K562 (cell line): Measurements from ENCODE around the gene CIAO3. TPM values are rescaled to one million over a fixed set of nuclear protein-coding genes. Genes with fewer than 3 reads are reported as not detected.

Experiments
- CBX1 ChIP-seq: sonication (generic); IDR thresholded peaks from 2 replicates; pipeline ENCODE4 v1.6.1; 2016; ENCODE audit warnings: antibody characterized with exemption, low read depth, mild to moderate bottlenecking
- CHD1 ChIP-seq: fragments of 200-600 bp; sonication (generic); IDR thresholded peaks from one replicate; pipeline ENCODE4 v1.6.1; 2012; ENCODE audit warnings: mild to moderate bottlenecking, moderate library complexity, low read length, inconsistent platforms
- GABPA ChIP-seq: fragments of 200-800 bp; sonication (Bioruptor generic); conservative IDR thresholded peaks from 2 replicates; pipeline ENCODE4 v1.6.1; 2016; ENCODE audit warnings: low read depth, missing genetic modification characterization, missing compliant biosample characterization
- NR2C2 ChIP-seq, 2 experiments: fragments of 200-800 bp in 1 of 2; sonication (Bioruptor generic) in 1 of 2; sonication (generic) in 1 of 2; formaldehyde crosslinking in 1 of 2; IDR thresholded peaks; 2 replicates each; pipeline versions ENCODE4 v1.6.1 to v1.8.0; 2016 to 2022; ENCODE audit warnings: mild to moderate bottlenecking in 1 of 2, missing compliant biosample characterization in 1 of 2, missing genetic modification characterization in 1 of 2, missing genetic modification reagents in 1 of 2
- SP1 ChIP-seq: sonication (generic); formaldehyde crosslinking; IDR thresholded peaks from 2 replicates; pipeline ENCODE4 v1.8.1; 2022; ENCODE audit warnings: mild to moderate bottlenecking, missing genetic modification reagents
- XRCC4 ChIP-seq: IDR thresholded peaks from one replicate; pipeline ENCODE4 v1.6.1; 2011; ENCODE audit not compliant: insufficient read depth, insufficient read length; ENCODE audit errors: extremely low read depth
- ZNF143 ChIP-seq: sonication (generic); formaldehyde crosslinking; IDR thresholded peaks from 2 replicates; pipeline ENCODE4 v1.9.0; 2022; ENCODE audit warnings: mild to moderate bottlenecking, missing genetic modification reagents
- ZNF766 ChIP-seq: fragments of 200-800 bp; sonication (Bioruptor generic); conservative IDR thresholded peaks from 2 replicates; pipeline ENCODE4 v1.6.1; 2016; ENCODE audit warnings: missing genetic modification characterization, missing compliant biosample characterization
- polyA plus RNA-seq, 8 experiments: library from polyadenylated mRNA; depleted of rRNA in 4 of 8; stranded (reverse) in 5 of 8; unstranded in 3 of 8; fragments of >200 nt; fragmentation: Nextera tagmentation in 2 of 8; fragmentation: Illumina TruSeq in 1 of 8; extraction: Ambion mirVana in 2 of 8; extraction: Trizol in 1 of 8; gene quantifications; 2 replicates each; pipeline versions ENCODE4 v1.2.1 to v1.2.3, GENCODE V29; 2011 to 2014; ENCODE audit warnings: inconsistent platforms in 1 of 8, missing spikeins in 1 of 8
- total RNA-seq, 7 experiments: library from RNA; depleted of rRNA in 6 of 7; stranded (reverse); fragments of >200 nt in 6 of 7; fragmentation: Illumina TruSeq in 2 of 7; extraction: Trizol in 2 of 7; gene quantifications; 2 replicates each; pipeline versions ENCODE4 v1.2.1 to v1.2.3, GENCODE V29; 2011 to 2021; ENCODE audit warnings: low replicate concordance in 1 of 7
- TF ChIP-seq, protein P1 (sequence below): fragments of 200-800 bp; sonication (Bioruptor generic); IDR thresholded peaks from 2 replicates; pipeline ENCODE4 v1.6.1; 2017; ENCODE audit warnings: missing genetic modification characterization, missing compliant biosample characterization
- TF ChIP-seq, protein P2 (sequence below), 2 experiments: fragments of 450-650 bp; conservative IDR thresholded peaks; 2 replicates each; pipeline ENCODE4 v1.6.1; 2017; ENCODE audit warnings: mild to moderate bottlenecking in 2 of 2, moderate library complexity in 2 of 2
- TF ChIP-seq, protein P3 (sequence below), 2 experiments: fragments of 450-650 bp in 1 of 2; sonication (generic) in 1 of 2; formaldehyde crosslinking in 1 of 2; IDR thresholded peaks; 2 replicates each; pipeline versions ENCODE4 v1.7.1 to v1.9.0; 2016 to 2022; ENCODE audit warnings: inconsistent platforms in 1 of 2, mild to moderate bottlenecking in 1 of 2, missing genetic modification reagents in 1 of 2
- TF ChIP-seq, protein P4 (sequence below): fragments of 250-450 bp; sonication (Bioruptor Pico); IDR thresholded peaks from 2 replicates; pipeline ENCODE4 v1.9.0; 2021; ENCODE audit warnings: mild to moderate bottlenecking

CIAO3 gene
- total and polyA plus RNA-seq, 9 of the 15 experiments (the other 6 are each of a cell fraction or from before 2014, with no cell fraction given), result 2.2 to 35.6 (median 18.7) TPM

DNA sequence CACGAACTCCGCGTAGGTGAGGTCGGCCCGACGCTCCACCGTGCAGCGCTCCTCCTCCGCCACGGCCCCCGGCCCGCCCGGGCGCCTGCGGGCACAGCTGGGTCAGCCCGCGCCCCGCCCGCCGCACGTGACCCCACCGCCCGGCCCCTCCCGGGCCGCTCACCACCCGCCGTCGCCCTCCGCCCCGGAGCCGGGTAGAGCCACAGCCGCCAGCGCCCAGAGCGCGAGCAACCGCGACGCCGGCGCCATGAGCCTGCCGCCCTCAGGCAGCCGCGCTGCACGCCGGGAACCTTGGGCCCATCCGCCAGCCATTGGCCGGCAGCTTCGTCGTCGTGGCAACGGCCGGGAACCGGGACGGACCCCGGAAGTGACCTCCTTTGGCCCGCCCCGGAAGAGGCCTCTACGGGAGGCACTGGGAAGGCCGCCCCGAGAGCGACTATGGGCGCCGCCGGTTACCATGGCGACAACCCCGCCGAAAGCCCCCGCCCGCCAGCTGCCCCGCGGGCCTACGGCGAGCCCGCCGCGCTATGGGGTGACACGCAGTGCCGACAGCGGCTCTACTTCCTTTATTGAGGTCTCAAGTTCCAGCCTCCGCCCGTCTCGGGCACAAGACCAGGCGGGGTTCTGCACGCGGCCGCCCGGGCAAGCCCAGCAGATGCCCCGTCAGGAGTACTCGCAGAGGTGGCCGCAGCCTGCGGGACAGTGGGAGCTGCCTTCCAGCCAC is 56.6 kb downstream of the CIAO3 start, which contains the start of gene JMJD8 (continued):
- TF ChIP-seq, protein P1, sequence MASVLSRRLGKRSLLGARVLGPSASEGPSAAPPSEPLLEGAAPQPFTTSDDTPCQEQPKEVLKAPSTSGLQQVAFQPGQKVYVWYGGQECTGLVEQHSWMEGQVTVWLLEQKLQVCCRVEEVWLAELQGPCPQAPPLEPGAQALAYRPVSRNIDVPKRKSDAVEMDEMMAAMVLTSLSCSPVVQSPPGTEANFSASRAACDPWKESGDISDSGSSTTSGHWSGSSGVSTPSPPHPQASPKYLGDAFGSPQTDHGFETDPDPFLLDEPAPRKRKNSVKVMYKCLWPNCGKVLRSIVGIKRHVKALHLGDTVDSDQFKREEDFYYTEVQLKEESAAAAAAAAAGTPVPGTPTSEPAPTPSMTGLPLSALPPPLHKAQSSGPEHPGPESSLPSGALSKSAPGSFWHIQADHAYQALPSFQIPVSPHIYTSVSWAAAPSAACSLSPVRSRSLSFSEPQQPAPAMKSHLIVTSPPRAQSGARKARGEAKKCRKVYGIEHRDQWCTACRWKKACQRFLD (CRISPR knock-in tag), result peak; percentile 68; the same call in 1 of the 2 replicates
- TF ChIP-seq NR2C2 (CRISPR knock-in tag; IDR thresholded peaks at IDR 0.05) (peak; percentile 87), NR2C2 (tag; IDR thresholded peaks at IDR 0.05) (peak; percentile 98), ZNF766 (CRISPR knock-in tag) (0 out of 2 replicates have a peak, but pooled peaks have one; percentile 55), CBX1 (peak; percentile 20; the same call in 1 of the 2 replicates), ZNF143 (CRISPR knock-in tag) (peak; percentile 82), GABPA (tag) (peak; percentile 98), SP1 (CRISPR knock-in tag) (peak; percentile 87), XRCC4 (no peak), CHD1 (peak; percentile 26)
- TF ChIP-seq, protein P2, sequence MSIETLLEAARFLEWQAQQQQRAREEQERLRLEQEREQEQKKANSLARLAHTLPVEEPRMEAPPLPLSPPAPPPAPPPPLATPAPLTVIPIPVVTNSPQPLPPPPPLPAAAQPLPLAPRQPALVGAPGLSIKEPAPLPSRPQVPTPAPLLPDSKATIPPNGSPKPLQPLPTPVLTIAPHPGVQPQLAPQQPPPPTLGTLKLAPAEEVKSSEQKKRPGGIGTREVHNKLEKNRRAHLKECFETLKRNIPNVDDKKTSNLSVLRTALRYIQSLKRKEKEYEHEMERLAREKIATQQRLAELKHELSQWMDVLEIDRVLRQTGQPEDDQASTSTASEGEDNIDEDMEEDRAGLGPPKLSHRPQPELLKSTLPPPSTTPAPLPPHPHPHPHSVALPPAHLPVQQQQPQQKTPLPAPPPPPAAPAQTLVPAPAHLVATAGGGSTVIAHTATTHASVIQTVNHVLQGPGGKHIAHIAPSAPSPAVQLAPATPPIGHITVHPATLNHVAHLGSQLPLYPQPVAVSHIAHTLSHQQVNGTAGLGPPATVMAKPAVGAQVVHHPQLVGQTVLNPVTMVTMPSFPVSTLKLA (conservative IDR thresholded peaks at IDR 0.05), result peak in 1 of 2 experiments; percentile 71; a peak in 3 of 4 replicates
- TF ChIP-seq, protein P3, sequence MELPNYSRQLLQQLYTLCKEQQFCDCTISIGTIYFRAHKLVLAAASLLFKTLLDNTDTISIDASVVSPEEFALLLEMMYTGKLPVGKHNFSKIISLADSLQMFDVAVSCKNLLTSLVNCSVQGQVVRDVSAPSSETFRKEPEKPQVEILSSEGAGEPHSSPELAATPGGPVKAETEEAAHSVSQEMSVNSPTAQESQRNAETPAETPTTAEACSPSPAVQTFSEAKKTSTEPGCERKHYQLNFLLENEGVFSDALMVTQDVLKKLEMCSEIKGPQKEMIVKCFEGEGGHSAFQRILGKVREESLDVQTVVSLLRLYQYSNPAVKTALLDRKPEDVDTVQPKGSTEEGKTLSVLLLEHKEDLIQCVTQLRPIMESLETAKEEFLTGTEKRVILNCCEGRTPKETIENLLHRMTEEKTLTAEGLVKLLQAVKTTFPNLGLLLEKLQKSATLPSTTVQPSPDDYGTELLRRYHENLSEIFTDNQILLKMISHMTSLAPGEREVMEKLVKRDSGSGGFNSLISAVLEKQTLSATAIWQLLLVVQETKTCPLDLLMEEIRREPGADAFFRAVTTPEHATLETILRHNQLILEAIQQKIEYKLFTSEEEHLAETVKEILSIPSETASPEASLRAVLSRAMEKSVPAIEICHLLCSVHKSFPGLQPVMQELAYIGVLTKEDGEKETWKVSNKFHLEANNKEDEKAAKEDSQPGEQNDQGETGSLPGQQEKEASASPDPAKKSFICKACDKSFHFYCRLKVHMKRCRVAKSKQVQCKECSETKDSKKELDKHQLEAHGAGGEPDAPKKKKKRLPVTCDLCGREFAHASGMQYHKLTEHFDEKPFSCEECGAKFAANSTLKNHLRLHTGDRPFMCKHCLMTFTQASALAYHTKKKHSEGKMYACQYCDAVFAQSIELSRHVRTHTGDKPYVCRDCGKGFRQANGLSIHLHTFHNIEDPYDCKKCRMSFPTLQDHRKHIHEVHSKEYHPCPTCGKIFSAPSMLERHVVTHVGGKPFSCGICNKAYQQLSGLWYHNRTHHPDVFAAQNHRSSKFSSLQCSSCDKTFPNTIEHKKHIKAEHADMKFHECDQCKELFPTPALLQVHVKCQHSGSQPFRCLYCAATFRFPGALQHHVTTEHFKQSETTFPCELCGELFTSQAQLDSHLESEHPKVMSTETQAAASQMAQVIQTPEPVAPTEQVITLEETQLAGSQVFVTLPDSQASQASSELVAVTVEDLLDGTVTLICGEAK (IDR thresholded peaks at IDR 0.05), result peak; percentile 97
- TF ChIP-seq, protein P3 (CRISPR knock-in tag; IDR thresholded peaks at IDR 0.05), result no peak
- TF ChIP-seq, protein P4, sequence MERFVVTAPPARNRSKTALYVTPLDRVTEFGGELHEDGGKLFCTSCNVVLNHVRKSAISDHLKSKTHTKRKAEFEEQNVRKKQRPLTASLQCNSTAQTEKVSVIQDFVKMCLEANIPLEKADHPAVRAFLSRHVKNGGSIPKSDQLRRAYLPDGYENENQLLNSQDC (CRISPR knock-in tag), result no peak
